Panc1 (cell line): ENCODE results near the gene TMEM115. TPM values are rescaled to one million over a fixed set of nuclear protein-coding genes. Genes with fewer than 3 reads are reported as not detected.

Experiments
- ATAC-seq: fragments of 200-7000 bp; cut with Tn5 transposase; 2 replicates; pipeline ENCODE4 v1.9.1; 2020; ENCODE audit warnings: mild to moderate bottlenecking, moderate library complexity
- BruUV-seq: library from RNA; stranded (reverse); fragments of 400-500 nt; replicated peaks from 2 replicates; lab custom pipeline; 2021; lab: Mats Ljungman, UMichigan
- CTCF ChIA-PET: fragments of 300-600 bp; sonication (Branson Sonifier 250); formaldehyde crosslinking; loops from one replicate; lab custom pipeline; 2022; ENCODE audit warnings: antibody characterized with exemption; lab: Charles Lee
- POLR2A ChIA-PET: fragments of 300-600 bp; sonication (Branson Sonifier 250); formaldehyde crosslinking; loops from one replicate; lab custom pipeline; 2022; ENCODE audit warnings: antibody characterized with exemption; lab: Charles Lee
- DNase-seq: peaks from one replicate; pipeline ENCODE4 v3.0.0-alpha.2; 2010; ENCODE audit warnings: low read depth, low spot score
- H3K27ac ChIP-seq: 2 replicates; pipeline ENCODE4 v1.5.1; 2011; ENCODE audit warnings: mild to moderate bottlenecking, low read length, inconsistent platforms
- H3K27me3 ChIP-seq: fragments of 200-500 bp; sonication (Bioruptor generic); 2 replicates; pipeline ENCODE4 v1.6.0; 2014; ENCODE audit warnings: low read length, inconsistent platforms; ENCODE audit not compliant: control insufficient read depth, insufficient read depth
- H3K36me3 ChIP-seq: fragments of 200-500 bp; sonication (Bioruptor generic); 2 replicates; pipeline ENCODE4 v1.5.1; 2014; ENCODE audit warnings: inconsistent platforms, mild to moderate bottlenecking, low read length, moderate library complexity; ENCODE audit not compliant: control insufficient read depth, insufficient read depth
- H3K4me1 ChIP-seq: 2 replicates; pipeline ENCODE4 v1.5.1; 2011; ENCODE audit warnings: inconsistent platforms, mild to moderate bottlenecking, low read length, moderate library complexity; ENCODE audit not compliant: control insufficient read depth, insufficient read depth
- H3K4me3 ChIP-seq, 2 experiments: 2 replicates each; pipeline ENCODE4 v1.5.1; 2011 to 2012; ENCODE audit warnings: low read depth in 2 of 2, low read length in 2 of 2, mild to moderate bottlenecking in 2 of 2, inconsistent platforms in 1 of 2, moderate library complexity in 1 of 2
- H3K9me3 ChIP-seq: fragments of 200-500 bp; sonication (Bioruptor generic); 2 replicates; pipeline ENCODE4 v1.5.1; 2014; ENCODE audit warnings: low read depth, mild to moderate bottlenecking, inconsistent platforms, low read length, moderate library complexity; ENCODE audit not compliant: control insufficient read depth, insufficient read depth
- CTCF ChIP-seq: fragments of 450-650 bp; IDR thresholded peaks from 2 replicates; pipeline ENCODE4 v1.5.1; 2017; ENCODE audit warnings: mild to moderate bottlenecking
- POLR2AphosphoS5 ChIP-seq: IDR thresholded peaks from 2 replicates; pipeline ENCODE4 v1.6.1; 2012; ENCODE audit warnings: mild to moderate bottlenecking, low read depth, low read length, moderate library complexity
- REST ChIP-seq, 2 experiments: IDR thresholded peaks; 2 replicates each; pipeline ENCODE4 v1.6.1; 2011 to 2012; ENCODE audit warnings: low read depth in 2 of 2, control low read depth in 1 of 2, low read length in 1 of 2, mild to moderate bottlenecking in 1 of 2, moderate library complexity in 1 of 2; ENCODE audit not compliant: insufficient read depth in 1 of 2
- SIN3A ChIP-seq: IDR thresholded peaks from 2 replicates; pipeline ENCODE4 v1.6.1; 2012; ENCODE audit warnings: low read depth, mild to moderate bottlenecking, low read length, moderate library complexity, borderline replicate concordance; ENCODE audit not compliant: insufficient read depth
- TCF7L2 ChIP-seq: IDR thresholded peaks from 2 replicates; pipeline ENCODE4 v1.6.1; 2011; ENCODE audit warnings: mild to moderate bottlenecking, low read depth, low read length, inconsistent platforms
- in situ Hi-C: cut with HindIII; loops from 2 replicates; pipeline ENCODE4 v1.10.0; 2016; ENCODE audit warnings: low sequenced_read_pairs, low pct_unique_long_range_greater_than_20kb
- intact Hi-C: fragments of 100-400 bp; cut with micrococcal nuclease; formaldehyde crosslinking; loops from one replicate; pipeline ENCODE4 v1.10.0; 2022; ENCODE audit not compliant: unreplicated experiment
- total RNA-seq: library from RNA; stranded (reverse); gene quantifications from one replicate; pipeline ENCODE4 v1.2.1, GENCODE V29; 2021; ENCODE audit not compliant: unreplicated experiment

TMEM115 gene
- total RNA-seq, 1 experiment from 2014 or later, result 30.2 TPM

- no peak overlapping the region for H3K4me3 ChIP-seq
- DNase-seq, result no peak
- in situ Hi-C loops, result no loop called here
- H3K36me3 ChIP-seq, result no peaks in the 10 kb centered on the region
- POLR2A ChIA-PET, result no interaction called here
- CTCF ChIA-PET, result no interaction called here
- BruUV-seq, result no TSS peak
- H3K27ac ChIP-seq, result no peak overlapping the region
- H3K9me3 ChIP-seq, result no peaks in the 10 kb centered on the region
- TF ChIP-seq SIN3A (no peak), CTCF (no peak), POLR2AphosphoS5 (no peak), TCF7L2 (no peak), REST (IDR thresholded peaks at IDR 0.05; ENCODE audit: insufficient read depth in 1 of 2, low read depth in 2 of 2, low read length in 1 of 2) (no peak)
- no peaks in the 10 kb centered on the region for H3K27me3 ChIP-seq
- H3K4me1 ChIP-seq, result no peaks in the 10 kb centered on the region; the same call in 1 of the 2 replicates
- intact Hi-C loops, result loop anchor here (10.0 kb wide), 1 partner anchor 171 kb away; no protein-coding TSS in a partner anchor
- no peak for ATAC-seq
Observed at GRCh38 chr3:50373146-50374051, 14.1 kb upstream of the TMEM115 start.

- H3K27ac ChIP-seq, result no peak overlapping the region
- no peaks in the 10 kb centered on the region; the same call in 1 of the 2 replicates for H3K4me1 ChIP-seq
- in situ Hi-C loops (no loop called here), intact Hi-C loops (loop anchor here (10.0 kb wide), 1 partner anchor 172 kb away; no protein-coding TSS in a partner anchor)
- BruUV-seq, result no TSS peak
- no peak overlapping the region for H3K4me3 ChIP-seq
- ChIA-PET CTCF (no interaction called here), POLR2A (no interaction called here)
- DNase-seq, result no peak
- no peaks in the 10 kb centered on the region for H3K9me3 ChIP-seq
- no peaks in the 10 kb centered on the region for H3K27me3 ChIP-seq
- H3K36me3 ChIP-seq, result no peaks in the 10 kb centered on the region
- no peak for ATAC-seq
- no peak for TF ChIP-seq TCF7L2
- TF ChIP-seq POLR2AphosphoS5, result no peak
- no peak for TF ChIP-seq CTCF
Observed at GRCh38 chr3:50372349-50372748, 13.0 kb upstream of the TMEM115 start.
